Caco-2 (cell line): ENCODE data around the gene MAP7. TPM values are rescaled to one million over a fixed set of nuclear protein-coding genes. Genes with fewer than 3 reads are reported as not detected.

Experiments used
- BruUV-seq: library from RNA; stranded (reverse); fragments of 400-500 nt; replicated peaks from 2 replicates; lab custom pipeline; 2021; lab: Mats Ljungman, UMichigan
- CTCF ChIA-PET: fragments of 300-600 bp; sonication (Branson Sonifier 250); formaldehyde crosslinking; loops from one replicate; lab custom pipeline; 2022; ENCODE audit warnings: antibody characterized with exemption; lab: Charles Lee
- POLR2A ChIA-PET: fragments of 300-600 bp; sonication (Branson Sonifier 250); formaldehyde crosslinking; loops from one replicate; lab custom pipeline; 2022; ENCODE audit warnings: antibody characterized with exemption; lab: Charles Lee
- DNase-seq, 2 experiments: peaks; one replicate each; pipeline versions ENCODE4 v3.0.0 to v3.0.0-alpha.2; 2020 to 2022
- H3K27me3 ChIP-seq: replicated peaks from 2 replicates; pipeline ENCODE4 v1.6.0; 2011; ENCODE audit warnings: low read length; ENCODE audit not compliant: control insufficient read depth, insufficient read depth
- H3K36me3 ChIP-seq: 2 replicates; pipeline ENCODE4 v1.5.1; 2011; ENCODE audit warnings: low read length; ENCODE audit not compliant: control insufficient read depth, insufficient read depth
- H3K4me1 ChIP-seq: fragments of 250-450 bp; sonication (Bioruptor Pico); 2 replicates; pipeline ENCODE4 v1.5.1; 2020; ENCODE audit warnings: mild to moderate bottlenecking
- H3K4me3 ChIP-seq: 2 replicates; pipeline ENCODE4 v1.5.1; 2011; ENCODE audit warnings: low read depth, mild to moderate bottlenecking, control low read depth, low read length
- H3K9me3 ChIP-seq: fragments of 250-450 bp; sonication (Bioruptor Pico); 2 replicates; pipeline ENCODE4 v1.5.1; 2020; ENCODE audit warnings: mild to moderate bottlenecking, moderate library complexity
- H3K27ac Mint-ChIP-seq: one replicate; pipeline ENCODE4 v1.8.0; 2022; ENCODE audit warnings: mixed read lengths; ENCODE audit not compliant: unreplicated experiment
- H3K27me3 Mint-ChIP-seq: one replicate; pipeline ENCODE4 v1.8.0; 2022; ENCODE audit warnings: mixed read lengths; ENCODE audit not compliant: insufficient read depth, unreplicated experiment
- H3K36me3 Mint-ChIP-seq: one replicate; pipeline ENCODE4 v1.8.0; 2022; ENCODE audit warnings: mild to moderate bottlenecking, mixed read lengths; ENCODE audit not compliant: insufficient read depth, unreplicated experiment
- H3K4me1 Mint-ChIP-seq: one replicate; pipeline ENCODE4 v1.8.0; 2022; ENCODE audit warnings: low read depth, mixed read lengths; ENCODE audit not compliant: unreplicated experiment
- H3K4me3 Mint-ChIP-seq: one replicate; pipeline ENCODE4 v1.8.0; 2022; ENCODE audit warnings: mild to moderate bottlenecking, moderate library complexity, mixed read lengths; ENCODE audit not compliant: unreplicated experiment
- H3K9me3 Mint-ChIP-seq: one replicate; pipeline ENCODE4 v1.8.0; 2022; ENCODE audit warnings: mixed read lengths; ENCODE audit not compliant: unreplicated experiment
- intact Hi-C: fragments of 100-400 bp; cut with micrococcal nuclease; formaldehyde crosslinking; loops from one replicate; pipeline ENCODE4 v1.10.0; 2022; ENCODE audit not compliant: unreplicated experiment
- total RNA-seq: library from RNA; stranded (reverse); gene quantifications from 2 replicates; pipeline ENCODE4 v1.2.3, GENCODE V29; 2022
- TF ChIP-seq, protein P1 (sequence below), 2 experiments: fragments of 200-600 bp in 1 of 2; IDR thresholded peaks; 1 replicate in 1 of 2; 2 replicates in 1 of 2; pipeline versions ENCODE4 v1.5.1 to v1.8.0; 2011 to 2022; ENCODE audit warnings: antibody characterized with exemption in 1 of 2, control low read depth in 1 of 2, inconsistent platforms in 1 of 2, low read depth in 1 of 2, low read length in 1 of 2, mild to moderate bottlenecking in 1 of 2, moderate library complexity in 1 of 2; ENCODE audit not compliant: insufficient read depth in 1 of 2, severe bottlenecking in 1 of 2, unreplicated experiment in 1 of 2

MAP7 gene
- total RNA-seq, 1 experiment from 2014 or later, result 55.3 TPM

DNA sequence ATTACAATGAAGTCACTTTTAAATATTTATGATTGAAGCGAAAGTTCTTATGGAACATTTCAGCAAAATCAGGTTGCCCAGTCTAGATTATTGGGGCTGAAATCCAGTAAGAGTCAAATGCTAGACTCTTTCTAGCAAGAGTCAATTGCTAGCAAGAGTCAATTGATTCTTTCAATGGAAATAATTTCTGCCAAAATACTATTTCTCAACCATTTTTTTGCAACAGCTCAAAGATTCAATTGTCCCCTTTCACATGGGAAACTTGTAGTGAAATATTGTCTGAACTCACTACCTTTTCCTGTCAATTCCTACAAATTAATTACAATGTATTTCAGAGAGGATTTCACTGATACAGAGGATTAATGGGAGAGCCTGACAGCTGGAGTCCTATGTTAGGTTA is 78.3 kb downstream of the MAP7 start:
- H3K4me3 ChIP-seq, result no peak overlapping the region
- H3K4me1 ChIP-seq, result no peaks in the 10 kb centered on the region
- H3K36me3 ChIP-seq, result no peaks in the 10 kb centered on the region
- H3K27me3 ChIP-seq, result no peaks in the 10 kb centered on the region
- Mint-ChIP-seq H3K4me1 (no peaks in the 10 kb centered on the region), H3K9me3 (no peaks in the 10 kb centered on the region), H3K27ac (no peak overlapping the region), H3K27me3 (no peaks in the 10 kb centered on the region), H3K4me3 (no peak overlapping the region), H3K36me3 (peaks cover 6% of the 10 kb centered on the region)
- ChIA-PET CTCF (no interaction called here), POLR2A (no interaction called here)
- no peak for DNase-seq
- intact Hi-C loops, result no loop called here
- BruUV-seq, result no TSS peak
- H3K9me3 ChIP-seq, result no peaks in the 10 kb centered on the region
- TF ChIP-seq, protein P1, sequence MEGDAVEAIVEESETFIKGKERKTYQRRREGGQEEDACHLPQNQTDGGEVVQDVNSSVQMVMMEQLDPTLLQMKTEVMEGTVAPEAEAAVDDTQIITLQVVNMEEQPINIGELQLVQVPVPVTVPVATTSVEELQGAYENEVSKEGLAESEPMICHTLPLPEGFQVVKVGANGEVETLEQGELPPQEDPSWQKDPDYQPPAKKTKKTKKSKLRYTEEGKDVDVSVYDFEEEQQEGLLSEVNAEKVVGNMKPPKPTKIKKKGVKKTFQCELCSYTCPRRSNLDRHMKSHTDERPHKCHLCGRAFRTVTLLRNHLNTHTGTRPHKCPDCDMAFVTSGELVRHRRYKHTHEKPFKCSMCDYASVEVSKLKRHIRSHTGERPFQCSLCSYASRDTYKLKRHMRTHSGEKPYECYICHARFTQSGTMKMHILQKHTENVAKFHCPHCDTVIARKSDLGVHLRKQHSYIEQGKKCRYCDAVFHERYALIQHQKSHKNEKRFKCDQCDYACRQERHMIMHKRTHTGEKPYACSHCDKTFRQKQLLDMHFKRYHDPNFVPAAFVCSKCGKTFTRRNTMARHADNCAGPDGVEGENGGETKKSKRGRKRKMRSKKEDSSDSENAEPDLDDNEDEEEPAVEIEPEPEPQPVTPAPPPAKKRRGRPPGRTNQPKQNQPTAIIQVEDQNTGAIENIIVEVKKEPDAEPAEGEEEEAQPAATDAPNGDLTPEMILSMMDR (IDR thresholded peaks at IDR 0.05; ENCODE audit: insufficient read depth in 1 of 2, low read depth in 1 of 2, low read length in 1 of 2, severe bottlenecking in 1 of 2, unreplicated experiment in 1 of 2), result no peak

DNA sequence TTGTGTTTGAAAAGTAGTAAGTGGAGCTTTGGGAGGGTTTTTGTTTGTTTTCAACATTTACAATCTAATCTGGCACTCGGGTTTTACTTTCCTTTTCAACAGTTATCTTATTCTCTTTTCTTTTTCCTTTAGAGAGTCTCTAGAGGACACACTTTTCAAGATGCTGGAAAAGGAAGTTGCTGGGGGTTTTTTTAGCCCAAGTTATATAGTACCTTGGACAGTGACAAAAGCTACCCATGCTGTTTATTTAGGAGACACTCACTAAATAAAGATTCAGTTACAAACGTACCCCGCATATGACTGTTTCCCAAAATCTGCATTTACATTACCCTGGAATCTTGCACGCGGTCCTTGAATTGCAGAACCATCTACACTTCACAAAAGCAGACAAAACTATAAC is 78.8 kb downstream of the MAP7 start:
- H3K9me3 Mint-ChIP-seq, result no peaks in the 10 kb centered on the region
- H3K27ac Mint-ChIP-seq, result no peak overlapping the region
- TF ChIP-seq, protein P1 (IDR thresholded peaks at IDR 0.05; ENCODE audit: insufficient read depth in 1 of 2, low read depth in 1 of 2, low read length in 1 of 2, severe bottlenecking in 1 of 2, unreplicated experiment in 1 of 2), result no peak
- H3K4me3 Mint-ChIP-seq, result no peak overlapping the region
- no peaks in the 10 kb centered on the region for H3K27me3 Mint-ChIP-seq
- no peak overlapping the region for H3K4me3 ChIP-seq
- no peak for DNase-seq
- no TSS peak for BruUV-seq
- POLR2A ChIA-PET, result no interaction called here
- CTCF ChIA-PET, result no interaction called here
- peaks cover 6% of the 10 kb centered on the region for H3K36me3 Mint-ChIP-seq
- no peaks in the 10 kb centered on the region for H3K27me3 ChIP-seq
- H3K4me1 Mint-ChIP-seq, result no peaks in the 10 kb centered on the region
- no peaks in the 10 kb centered on the region for H3K9me3 ChIP-seq
- no peaks in the 10 kb centered on the region for H3K4me1 ChIP-seq
- no peaks in the 10 kb centered on the region for H3K36me3 ChIP-seq
- intact Hi-C loops, result no loop called here

DNA sequence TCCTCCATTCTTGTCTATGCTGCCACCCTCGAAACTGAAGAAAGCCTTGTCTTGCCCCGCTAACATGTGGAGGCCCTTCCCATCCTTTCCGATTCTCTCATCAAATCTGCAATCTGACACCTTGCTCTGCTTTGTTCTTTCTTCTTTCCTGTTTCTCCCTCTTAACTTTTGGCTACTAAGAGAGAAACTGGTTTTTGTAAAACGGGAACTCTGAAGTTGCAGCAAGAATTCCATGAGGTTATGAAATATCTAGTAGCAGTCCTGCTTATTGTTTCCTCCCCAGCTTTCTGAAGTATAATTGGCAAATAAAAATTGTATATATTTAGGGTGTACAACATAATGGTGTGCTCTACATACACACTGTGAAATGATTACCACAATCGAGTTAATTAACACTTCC is 80.2 kb downstream of the MAP7 start:
- H3K4me1 Mint-ChIP-seq, result no peaks in the 10 kb centered on the region
- peaks cover 6% of the 10 kb centered on the region for H3K36me3 Mint-ChIP-seq
- no peaks in the 10 kb centered on the region for H3K27me3 ChIP-seq
- no peaks in the 10 kb centered on the region for H3K4me1 ChIP-seq
- CTCF ChIA-PET, result no interaction called here
- H3K4me3 Mint-ChIP-seq, result no peak overlapping the region
- DNase-seq, result no peak
- no peak overlapping the region for H3K27ac Mint-ChIP-seq
- BruUV-seq, result no TSS peak
- POLR2A ChIA-PET, result no interaction called here
- H3K9me3 ChIP-seq, result no peaks in the 10 kb centered on the region
- no peak overlapping the region for H3K4me3 ChIP-seq
- H3K27me3 Mint-ChIP-seq, result no peaks in the 10 kb centered on the region
- intact Hi-C loops, result no loop called here
- TF ChIP-seq, protein P1 (IDR thresholded peaks at IDR 0.05; ENCODE audit: insufficient read depth in 1 of 2, low read depth in 1 of 2, low read length in 1 of 2, severe bottlenecking in 1 of 2, unreplicated experiment in 1 of 2), result no peak
- no peaks in the 10 kb centered on the region for H3K9me3 Mint-ChIP-seq
- no peaks in the 10 kb centered on the region for H3K36me3 ChIP-seq
